GM10266 (cell line): ENCODE results near the gene TRMT11.

Source experiments
- DNase-seq: peaks from one replicate; pipeline ENCODE4 v3.0.0; 2012; ENCODE audit errors: extremely low spot score
- CTCF ChIP-seq: IDR thresholded peaks from 2 replicates; pipeline ENCODE4 v1.5.1; 2012; ENCODE audit warnings: mild to moderate bottlenecking, low read depth; ENCODE audit not compliant: control insufficient read depth, insufficient read depth; ENCODE audit errors: missing control alignments

TRMT11 gene

DNA sequence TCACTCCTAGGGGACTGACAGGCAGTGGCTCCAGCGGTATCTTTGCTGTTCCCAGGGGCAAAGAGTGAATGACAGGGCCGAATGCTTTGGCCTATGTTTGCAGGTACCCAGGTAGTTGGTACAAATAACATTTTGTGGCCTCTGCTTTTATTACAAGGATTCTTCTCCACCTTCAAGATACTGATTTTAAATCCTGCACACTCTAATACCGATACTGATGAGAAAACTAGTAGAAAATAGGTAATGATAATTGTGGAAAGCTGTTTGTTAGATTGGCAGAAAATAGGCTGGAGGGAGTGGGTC lies 29.0 kb upstream of the TRMT11 start:
- DNase-seq, result no peak
- TF ChIP-seq CTCF, result no peak

DNA sequence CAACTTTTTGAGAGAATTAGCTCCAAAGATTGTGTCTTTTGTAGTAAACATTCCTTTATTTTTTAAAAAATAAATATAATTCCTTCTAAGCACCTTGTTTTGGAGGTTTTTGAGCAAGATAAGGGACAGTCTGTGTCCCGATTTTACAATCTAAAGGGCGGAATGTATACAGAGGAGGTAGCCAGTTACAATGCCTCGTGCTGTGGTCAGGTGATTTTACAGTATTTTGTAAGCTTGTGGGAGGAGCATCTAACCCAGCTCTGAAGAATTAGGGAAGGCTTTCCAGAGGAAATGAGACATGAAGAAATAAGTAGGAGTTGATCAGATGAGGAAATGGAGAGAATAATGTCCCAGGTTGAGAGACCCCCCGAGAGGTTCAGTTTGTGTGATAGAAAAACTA lies 28.5 kb upstream of the TRMT11 start:
- TF ChIP-seq CTCF, result no peak
- no peak for DNase-seq

DNA sequence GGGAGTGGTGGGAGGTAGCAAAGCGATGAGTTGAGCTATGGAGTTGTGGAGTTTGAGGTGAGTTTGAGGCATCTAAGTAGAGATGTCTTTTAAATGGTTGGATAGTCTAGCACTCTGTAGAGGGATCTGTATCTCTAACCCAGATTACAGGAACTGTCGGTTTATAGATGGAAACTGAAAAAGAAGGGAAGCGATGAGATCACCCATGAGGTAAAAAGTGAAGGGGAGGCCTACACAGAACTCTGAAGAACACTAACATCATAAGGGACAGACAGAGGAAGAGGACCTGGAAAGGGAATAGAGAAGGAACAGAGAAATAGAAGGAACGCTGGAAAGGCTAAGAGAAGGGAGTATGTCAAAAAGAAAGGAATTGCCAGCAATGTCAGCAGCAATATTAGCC lies 27.3 kb upstream of the TRMT11 start:
- DNase-seq, result no peak
- no peak for TF ChIP-seq CTCF

DNA sequence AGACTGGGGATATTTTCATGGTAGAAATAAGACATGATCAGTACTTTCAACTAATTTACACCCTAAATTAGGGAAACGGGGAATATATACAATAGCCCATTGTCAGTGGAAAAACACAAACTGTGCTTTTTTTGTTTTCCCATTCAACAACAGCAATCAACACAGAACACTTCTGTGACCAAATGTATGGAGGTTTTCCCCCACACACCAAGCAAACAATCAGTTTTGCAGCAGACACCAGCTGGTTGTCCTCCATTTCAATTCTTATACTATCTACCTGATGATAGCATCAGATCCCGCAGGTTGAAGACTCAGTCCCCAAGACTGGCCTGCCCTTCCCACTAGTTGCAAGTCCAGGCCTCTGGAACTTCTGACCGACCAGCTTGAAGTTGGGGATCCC lies 25.2 kb upstream of the TRMT11 start:
- DNase-seq, result no peak
- no peak for TF ChIP-seq CTCF

DNA sequence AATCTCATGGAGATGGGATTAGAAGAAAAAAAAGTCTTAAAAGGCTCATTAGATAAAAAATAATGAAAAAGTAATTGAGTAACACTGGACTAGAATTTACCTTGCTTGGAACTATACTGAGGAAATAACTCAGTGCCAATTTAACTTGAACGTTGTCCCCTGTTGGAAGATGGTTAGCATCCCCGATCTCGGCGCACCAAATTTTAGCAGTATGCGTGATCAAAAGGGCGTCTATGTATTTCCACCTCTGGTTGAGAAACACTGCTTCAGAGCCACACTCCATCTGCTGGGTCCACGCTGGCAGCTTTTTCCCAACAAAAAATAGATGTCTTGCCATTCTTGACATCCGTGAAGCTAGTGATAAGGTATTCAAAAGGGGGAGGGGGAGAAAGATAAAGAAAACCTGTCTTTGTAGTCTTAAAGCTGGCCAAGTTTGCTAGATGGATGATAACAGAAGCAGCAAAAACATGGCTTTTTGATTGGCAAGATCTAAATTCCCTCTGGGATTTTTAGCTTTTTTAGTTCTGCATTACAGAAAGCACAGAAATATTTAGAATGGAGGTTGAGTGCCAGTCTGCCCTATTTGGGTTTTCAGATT lies 23.3 kb upstream of the TRMT11 start:
- DNase-seq, result no peak
- no peak for TF ChIP-seq CTCF

DNA sequence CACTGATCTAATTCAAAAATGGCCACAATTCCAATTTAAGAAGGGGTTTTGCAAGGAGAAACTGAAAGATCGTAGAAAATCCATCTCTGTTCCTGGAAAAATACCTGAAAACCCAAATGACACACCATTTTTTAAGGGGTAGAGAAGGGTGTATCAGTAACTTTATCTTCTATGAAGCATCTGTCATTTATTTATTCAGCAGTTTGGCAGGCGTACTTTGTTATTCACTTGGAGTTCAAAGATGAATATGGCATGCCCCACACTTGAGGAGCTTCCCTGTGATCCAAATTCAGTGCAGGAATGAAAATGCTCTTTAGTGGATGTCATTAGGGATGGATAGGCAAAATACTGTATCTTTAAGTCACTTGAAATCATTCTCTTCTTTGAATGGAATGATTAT lies 22.5 kb upstream of the TRMT11 start:
- DNase-seq, result no peak
- no peak for TF ChIP-seq CTCF

- no peak for DNase-seq
- TF ChIP-seq CTCF, result no peak
Observed at GRCh38 chr6:125966569-125966968, 19.8 kb upstream of the TRMT11 start.
